Psoas muscle (tissue), 8 donors: Measurements from ENCODE around the gene TMED1. TPM values are rescaled to one million over a fixed set of nuclear protein-coding genes. Genes with fewer than 3 reads are reported as not detected.

ENCODE experiments used
- ATAC-seq, 4 donors: fragments of 200-7000 bp; cut with Tn5 transposase; one replicate each; pipeline ENCODE4 v1.9.1; 2020; ENCODE audit warnings: moderate library complexity in 3 of 4, mild to moderate bottlenecking in 2 of 4
- DNase-seq, 2 donors: peaks; one replicate each; pipeline ENCODE4 v3.0.0-alpha.2; 2020
- H3K27ac ChIP-seq: fragments of 200-600 bp; one replicate; pipeline ENCODE4 v1.8.0; 2022
- H3K27me3 ChIP-seq, 3 donors: fragments of 200-600 bp in 1 of 3; one replicate each; pipeline versions ENCODE4 v1.6.1 to v1.8.0; 2013 to 2022; ENCODE audit warnings: low read length in 2 of 3, mild to moderate bottlenecking in 2 of 3, moderate library complexity in 1 of 3; ENCODE audit not compliant: insufficient read depth in 3 of 3
- H3K36me3 ChIP-seq, 2 donors: fragments of 200-600 bp in 1 of 2; one replicate each; pipeline versions ENCODE4 v1.6.1 to v1.8.0; 2013 to 2022; ENCODE audit warnings: low read depth in 1 of 2, mild to moderate bottlenecking in 1 of 2, moderate library complexity in 1 of 2; ENCODE audit not compliant: insufficient read depth in 1 of 2
- H3K4me1 ChIP-seq: fragments of 200-600 bp; one replicate; pipeline ENCODE4 v1.8.0; 2022
- H3K4me3 ChIP-seq: fragments of 200-600 bp; one replicate; pipeline ENCODE4 v1.8.0; 2022; ENCODE audit warnings: mild to moderate bottlenecking
- H3K9me3 ChIP-seq: fragments of 200-600 bp; one replicate; pipeline ENCODE4 v1.8.0; 2022
- CTCF ChIP-seq: fragments of 200-600 bp; IDR thresholded peaks from one replicate; pipeline ENCODE4 v1.8.0; 2022; ENCODE audit warnings: antibody characterized with exemption
- WGBS, 3 donors: extraction: QIAGEN DNeasy Blood & Tissue Kit; methylation state at CpG; one replicate each; pipeline versions ENCODE4 v1.1.6 to v1.1.7; 2013; 5-methylcytosine and 5-hydroxymethylcytosine counted together
- intact Hi-C, 2 donors: fragments of 100-400 bp; cut with DNase I; formaldehyde crosslinking; loops; one replicate each; pipeline versions ENCODE4 v1.11.0 to v1.14.2; 2022
- polyA plus RNA-seq, 3 donors: library from polyadenylated mRNA; stranded (reverse); fragments of 200-250 nt; gene quantifications; one replicate each; pipeline ENCODE4 v1.2.3, GENCODE V29; 2013
- total RNA-seq, 4 donors: library from RNA; stranded (reverse); fragmentation: NEBNext Ultra II Directional in 2 of 4; extraction: Animal tissue kit (Norgen Biotek cat#: 25700) in 2 of 4; gene quantifications; one replicate each; pipeline versions ENCODE4 v1.2.1 to v1.2.4, GENCODE V29; 2021 to 2023
- donor health status: healthy with polysubstance abuse.
- donor health status: DM: no; HTN: no; CAD: no; lungs with moderate emphysema.
- donor health status: Bipolar disorder and iron deficiency.
- donor health status: healthy.
- donor health status: DM: yes; HTN: yes; CAD: no.
- donor health status: DM: no; HTN: no; CAD: no.
- donor health status: DM: no; HTN: no; CAD: no.
- donor health status: DM: yes; HTN: yes; CAD: no.

The TMED1 gene
- total and polyA plus RNA-seq, 7 donors, result 30.1 to 79.3 (median 37.5) TPM

DNA sequence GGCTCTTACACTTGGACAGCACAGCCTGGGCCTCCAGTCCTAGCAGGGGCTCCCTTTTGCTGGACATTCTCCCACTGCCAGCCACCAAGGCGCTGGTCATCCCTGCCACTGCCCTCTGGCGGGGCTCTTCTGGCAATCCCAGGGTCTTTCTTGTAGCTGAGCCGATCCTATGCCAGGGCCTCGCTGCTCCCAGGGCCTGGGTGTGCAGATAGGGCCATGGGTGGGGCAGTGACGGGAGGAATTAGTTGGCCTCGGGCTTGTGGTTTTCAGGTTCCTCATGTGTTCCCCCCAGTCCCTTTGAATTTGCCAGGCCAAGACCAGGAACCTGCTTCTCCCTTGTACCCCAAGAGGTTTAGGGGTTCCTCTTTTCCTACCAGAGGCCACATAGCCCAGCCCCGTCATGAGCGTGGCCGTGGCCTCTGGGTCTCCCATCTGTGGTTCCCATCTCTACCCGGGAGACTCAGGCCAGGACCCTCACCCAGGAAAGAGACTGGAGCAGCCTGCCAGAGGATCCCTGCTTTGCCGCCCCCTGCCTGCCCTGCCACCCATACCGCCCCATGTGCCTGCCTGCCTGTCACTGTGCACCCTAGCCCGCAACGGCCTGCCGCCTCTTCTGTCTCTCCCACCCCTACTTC is 26.2 kb downstream of the TMED1 start:
- no peak overlapping the region for H3K4me3 ChIP-seq
- DNase-seq, result no peak
- no peak for ATAC-seq
- no peaks in the 10 kb centered on the region for H3K27me3 ChIP-seq
- no peaks in the 10 kb centered on the region for H3K4me1 ChIP-seq
- no peak for TF ChIP-seq CTCF
- no peak overlapping the region for H3K27ac ChIP-seq
- H3K9me3 ChIP-seq, result no peaks in the 10 kb centered on the region
- 85 to 92% (median 86%) methylated on average over 15 of the region's 15 CpGs for WGBS, 3 donors
- intact Hi-C loops, result no loop called here
- H3K36me3 ChIP-seq, result peaks cover 0 to 92% of the 10 kb centered on the region in 2 donors

GRCh38 chr19:10808937-10809649 is 26.9 kb downstream of the TMED1 start:
- no peak for TF ChIP-seq CTCF
- Histone ChIP-seq H3K27ac (no peak overlapping the region), H3K9me3 (no peaks in the 10 kb centered on the region), H3K4me1 (no peaks in the 10 kb centered on the region), H3K27me3 (no peaks in the 10 kb centered on the region), H3K4me3 (no peak overlapping the region), H3K36me3 (peaks cover 0 to 92% of the 10 kb centered on the region in 2 donors)
- no peak for DNase-seq
- peak in 1 of 4 donors; percentile 23 for ATAC-seq
- WGBS, 3 donors, result 85 to 88% (median 85%) methylated on average over 10 of the region's 10 CpGs
- intact Hi-C loops, result no loop called here

DNA sequence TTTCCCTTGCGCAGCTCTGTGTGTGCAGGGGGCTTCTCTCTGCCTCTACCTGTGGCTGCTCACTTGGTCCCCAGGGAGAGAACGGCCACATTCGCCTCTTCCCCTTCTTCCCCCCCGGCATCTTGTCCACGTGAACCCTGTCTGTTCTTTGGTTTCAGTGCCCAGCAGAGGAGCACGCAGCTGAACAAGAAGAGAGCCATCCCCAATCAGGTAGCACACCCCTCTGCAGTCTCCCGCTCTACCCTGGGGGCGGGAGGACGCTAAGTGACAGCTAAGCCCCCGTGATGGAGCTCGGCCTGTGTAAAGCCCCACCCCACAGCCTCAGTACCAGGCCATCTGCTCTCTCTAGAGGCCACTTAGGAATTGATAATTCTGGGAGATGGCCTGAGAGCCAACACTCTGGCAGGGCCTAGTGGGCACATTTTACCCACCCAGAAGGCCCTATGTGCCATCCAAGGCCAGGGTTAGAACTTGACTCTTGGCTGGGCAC is 30.2 kb downstream of the TMED1 start:
- intact Hi-C loops, result no loop called here
- WGBS, 3 donors, result 86 to 90% (median 88%) methylated on average over 11 of the region's 11 CpGs
- no peaks in the 10 kb centered on the region for H3K4me1 ChIP-seq
- H3K4me3 ChIP-seq, result no peak overlapping the region
- no peaks in the 10 kb centered on the region for H3K9me3 ChIP-seq
- no peak overlapping the region for H3K27ac ChIP-seq
- H3K27me3 ChIP-seq, result no peaks in the 10 kb centered on the region
- peaks cover 5 to 94% of the 10 kb centered on the region in 2 donors for H3K36me3 ChIP-seq
- ATAC-seq (no peak), DNase-seq (no peak)
- no peak for TF ChIP-seq CTCF

GRCh38 chr19:10805065-10805757 is 30.8 kb downstream of the TMED1 start:
- no peak for DNase-seq
- intact Hi-C loops, result no loop called here
- WGBS, 3 donors, result 89 to 92% (median 90%) methylated on average over 11 of the region's 11 CpGs

More at GRCh38 chr19:10805065-10805757, 30.8 kb downstream of the TMED1 start:
- Histone ChIP-seq H3K27ac (no peak overlapping the region), H3K36me3 (peaks cover 5 to 94% of the 10 kb centered on the region in 2 donors), H3K27me3 (no peaks in the 10 kb centered on the region), H3K9me3 (no peaks in the 10 kb centered on the region), H3K4me3 (no peak overlapping the region), H3K4me1 (no peaks in the 10 kb centered on the region)
- TF ChIP-seq CTCF, result no peak
- ATAC-seq, result no peak
